ENCODE results near the gene MAPK7.
A peak's percentile ranks its signal among the peaks of the same experiment; 100 is the strongest.

The MAPK7 gene

DNA sequence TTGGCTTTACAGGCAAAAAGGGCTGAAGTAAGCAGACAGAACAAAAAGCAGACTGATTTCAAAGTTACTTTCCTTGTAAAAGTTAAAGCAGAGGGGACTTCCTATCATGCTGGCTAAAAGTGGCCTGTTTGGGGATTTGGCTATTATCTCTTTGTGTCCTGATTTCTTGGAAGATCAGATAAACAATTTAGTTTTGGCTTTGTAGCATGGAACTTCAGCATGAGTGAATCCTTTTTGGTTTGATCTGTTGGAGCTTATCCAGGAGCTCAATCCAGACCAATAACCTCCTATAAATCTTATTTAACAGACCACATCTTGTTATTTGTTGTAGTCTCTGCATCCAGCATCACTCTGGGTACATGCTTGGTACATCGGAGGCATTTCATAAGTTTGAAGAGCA is 23.9 kb downstream of the MAPK7 start:
- DNase-seq = no peak

DNA sequence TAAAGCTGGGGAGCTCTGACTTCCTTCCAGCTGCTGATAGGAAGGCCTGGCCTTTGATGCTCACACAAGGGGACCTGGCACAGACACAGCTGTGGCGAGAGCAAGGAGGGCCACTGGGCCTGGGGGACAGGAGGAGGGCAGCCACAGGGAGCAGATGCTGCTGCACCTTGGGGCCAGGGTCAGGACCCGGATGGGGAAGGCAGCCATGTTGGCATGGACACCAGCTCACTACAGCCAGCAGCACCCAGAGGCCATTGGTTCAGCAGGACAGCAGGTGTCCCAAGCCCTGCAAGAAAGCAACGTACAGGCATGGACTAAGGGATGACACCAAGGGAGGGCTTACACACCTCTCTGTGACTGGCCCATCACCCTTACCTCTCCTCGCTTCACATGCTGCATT is 24.7 kb downstream of the MAPK7 start:
- no peak for DNase-seq

DNA sequence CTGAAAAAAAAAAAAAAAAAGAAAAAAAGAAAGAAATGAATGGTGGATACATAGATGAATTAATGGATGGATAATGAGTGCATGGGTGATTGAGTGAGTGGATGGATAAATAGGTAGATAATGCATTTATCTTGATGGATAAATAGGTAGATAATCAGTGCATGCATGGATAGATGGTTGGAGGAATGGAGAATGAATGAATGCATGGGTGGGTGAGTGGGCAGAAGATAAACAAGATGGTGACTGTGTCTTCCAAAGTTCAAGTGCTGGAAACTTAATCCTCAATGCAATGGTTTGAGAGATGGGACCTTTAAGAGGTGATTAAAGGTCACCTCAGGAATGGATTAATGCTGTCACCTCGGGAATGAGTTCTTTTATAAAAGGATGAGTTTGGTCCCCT is 26.0 kb downstream of the MAPK7 start:
- no peak for DNase-seq

DNA sequence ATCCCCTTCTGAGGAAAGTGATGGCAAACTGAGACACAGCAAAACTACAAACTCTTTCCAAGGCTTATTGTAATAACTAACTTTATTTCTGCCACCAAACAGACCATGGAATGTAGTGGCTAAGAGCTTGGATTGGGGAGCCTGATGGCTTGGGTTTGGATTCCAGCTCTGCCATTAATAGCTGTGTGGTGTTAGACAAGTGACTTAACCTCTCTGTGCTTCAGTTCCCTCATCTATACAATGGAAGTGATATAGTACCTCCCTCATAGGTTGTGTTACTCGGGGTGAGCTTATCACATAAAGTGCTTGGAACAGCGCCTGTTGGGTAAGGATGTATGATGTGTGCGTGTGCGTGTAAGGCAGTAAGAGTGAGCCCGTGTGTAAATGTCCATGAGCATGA is 26.8 kb downstream of the MAPK7 start:
- no peak for DNase-seq

DNA sequence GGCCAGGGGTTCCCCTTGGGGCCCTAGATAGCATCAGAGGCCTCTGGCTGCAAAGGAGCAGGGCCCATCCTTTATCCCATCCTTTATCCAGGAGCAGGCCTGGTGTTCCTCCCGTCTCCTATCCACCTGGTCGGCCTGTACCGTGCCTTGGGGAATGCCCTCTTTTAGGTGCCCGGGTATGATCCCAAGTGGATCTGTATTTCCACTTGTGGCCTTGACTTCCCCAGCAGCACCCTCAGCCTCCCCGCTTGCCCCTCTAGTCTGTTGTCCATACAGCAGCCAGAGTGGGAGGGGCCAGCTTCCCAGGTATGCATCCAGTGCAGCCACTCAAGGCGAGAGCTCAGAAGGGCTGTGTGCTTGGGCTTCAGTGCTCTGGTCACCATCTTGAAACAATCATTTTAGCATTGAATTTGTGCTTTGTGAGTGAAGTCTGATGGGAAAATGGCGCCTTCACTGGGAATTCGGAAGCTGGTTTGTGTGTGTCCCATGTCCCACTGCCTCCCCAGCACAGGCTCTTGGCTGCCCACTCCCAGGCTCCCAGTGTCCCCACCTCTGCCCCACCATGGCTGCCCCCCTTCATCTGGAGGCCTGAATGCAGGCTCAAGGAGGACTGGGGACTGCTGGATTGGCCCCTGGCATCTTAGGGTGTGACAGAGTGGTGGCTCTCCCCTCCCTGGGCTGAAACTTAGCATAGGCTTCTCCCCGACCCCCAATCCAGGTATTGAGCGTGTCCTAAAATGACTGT is 29.5 kb downstream of the MAPK7 start:
- DNase-seq = no peak

DNA sequence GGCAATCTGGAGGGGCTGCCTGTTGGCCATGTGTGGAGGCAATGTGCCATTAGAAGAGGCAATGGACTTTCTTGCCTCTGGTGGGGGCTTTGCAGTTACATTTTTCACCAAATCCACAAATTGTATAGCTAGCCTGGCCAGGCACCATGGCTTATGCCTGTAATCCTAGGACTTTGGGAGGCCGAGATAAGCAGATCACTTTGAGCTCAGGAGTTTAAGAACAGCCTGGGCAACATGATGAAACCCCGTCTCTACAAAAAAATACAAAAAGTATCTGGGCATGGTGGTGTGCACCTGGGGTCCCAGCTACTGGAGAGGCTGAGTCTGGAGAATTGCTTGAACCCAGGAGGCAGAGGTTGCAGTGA is 30.0 kb downstream of the MAPK7 start:
- DNase-seq = no peak

DNA sequence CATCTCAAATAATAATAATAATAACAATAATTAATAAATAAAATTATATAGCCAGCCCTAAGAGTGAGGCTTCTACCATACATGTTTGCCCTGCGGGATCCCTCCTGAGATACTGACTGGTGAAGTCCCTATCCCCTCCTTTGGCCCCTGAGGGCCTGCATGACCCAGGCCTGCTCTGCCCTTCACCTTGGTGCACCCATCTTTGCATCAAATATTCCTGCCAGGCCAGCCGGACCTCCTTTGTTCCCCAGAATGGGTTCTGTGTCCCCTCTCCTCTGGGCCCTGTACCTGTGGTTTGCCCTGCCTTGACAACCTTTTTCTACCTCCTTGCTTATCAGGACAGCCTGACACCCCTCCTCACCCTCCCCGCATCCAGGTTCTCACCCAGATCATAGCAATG is 30.8 kb downstream of the MAPK7 start:
- no peak for DNase-seq

DNA sequence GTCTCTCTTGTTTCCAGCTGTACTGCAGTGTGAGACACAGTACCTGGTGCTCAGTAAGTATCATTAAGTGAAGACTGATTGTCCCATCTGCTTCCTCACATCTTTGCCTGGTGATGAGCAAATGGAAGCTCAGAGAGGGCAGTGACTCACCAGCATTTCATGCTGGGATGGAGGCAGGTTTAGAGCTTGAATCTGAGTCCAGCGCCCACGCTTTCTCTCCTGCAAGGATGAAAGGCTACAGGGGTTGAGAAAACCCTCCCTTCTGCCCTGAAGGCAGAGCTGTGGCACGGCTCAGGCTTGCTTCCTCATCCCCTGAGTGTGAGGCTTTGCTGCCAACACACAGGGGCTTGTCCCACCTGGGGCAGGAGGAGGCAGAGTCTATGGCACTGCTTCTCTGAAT is 31.2 kb downstream of the MAPK7 start:
- DNase-seq = no peak

DNA sequence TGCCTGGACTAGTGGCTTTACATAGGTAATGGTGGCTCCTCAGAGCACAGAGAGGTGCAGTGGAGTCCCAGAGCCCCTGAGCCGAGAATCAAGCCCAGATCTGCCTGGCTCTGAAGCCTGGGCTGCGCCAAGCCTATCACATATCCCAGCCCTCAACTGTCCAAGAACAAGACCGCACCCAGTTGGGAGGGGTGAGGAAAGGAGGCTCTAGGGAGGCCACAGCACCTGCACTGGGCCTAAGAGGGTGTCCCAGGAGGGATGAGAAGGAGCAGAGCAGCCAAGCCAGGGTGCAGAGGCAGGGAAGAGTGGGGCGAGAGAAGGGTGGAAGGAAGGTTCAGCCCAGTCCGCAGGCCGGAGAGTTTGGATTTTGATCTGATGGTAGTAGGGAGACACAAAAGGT is 31.8 kb downstream of the MAPK7 start:
- DNase-seq = no peak

DNA sequence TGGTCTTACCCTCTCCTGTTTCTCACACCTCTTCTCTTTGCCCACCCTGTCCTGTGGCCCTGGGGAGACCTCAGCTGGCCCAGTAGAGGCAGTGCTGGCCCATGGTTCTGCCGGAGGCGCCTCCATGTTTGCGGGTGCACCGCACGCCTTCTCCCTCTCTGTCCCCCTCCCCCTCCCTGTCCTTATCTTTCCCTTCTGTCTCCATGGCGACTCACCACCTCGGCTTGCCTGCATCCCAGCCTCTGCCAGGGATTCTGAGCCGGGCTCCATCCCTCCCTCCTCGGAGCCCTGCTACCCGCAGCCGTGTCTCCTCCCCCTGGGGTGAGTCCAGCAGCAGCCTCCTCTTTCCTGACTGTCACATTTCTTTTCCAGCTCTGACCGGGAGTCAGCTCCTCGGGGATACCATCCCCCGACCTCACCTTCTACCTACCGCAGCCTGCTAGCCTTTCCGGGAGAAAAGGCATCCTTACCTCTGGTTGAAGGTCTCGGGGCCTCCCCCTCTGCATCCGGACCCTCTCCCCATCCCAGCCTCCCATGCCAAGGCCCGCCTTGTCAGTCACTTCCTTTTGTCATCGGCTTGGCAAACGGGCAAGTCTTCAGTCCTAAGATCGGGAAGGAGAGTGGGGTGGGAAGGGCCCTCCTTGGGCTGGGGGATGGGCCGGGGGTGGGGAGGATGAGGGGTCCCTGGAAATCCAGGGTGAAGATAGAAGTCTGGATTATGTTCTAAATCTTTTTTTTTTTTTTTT is 32.8 kb downstream of the MAPK7 start, which contains the start of gene RNF112:
Gene RNF112, plus strand, starts transcription at position 358 of the 746 bp plus-strand sequence. Its CDS starts 177 bp downstream, at position 535.
- DNase-seq = no peak

DNA sequence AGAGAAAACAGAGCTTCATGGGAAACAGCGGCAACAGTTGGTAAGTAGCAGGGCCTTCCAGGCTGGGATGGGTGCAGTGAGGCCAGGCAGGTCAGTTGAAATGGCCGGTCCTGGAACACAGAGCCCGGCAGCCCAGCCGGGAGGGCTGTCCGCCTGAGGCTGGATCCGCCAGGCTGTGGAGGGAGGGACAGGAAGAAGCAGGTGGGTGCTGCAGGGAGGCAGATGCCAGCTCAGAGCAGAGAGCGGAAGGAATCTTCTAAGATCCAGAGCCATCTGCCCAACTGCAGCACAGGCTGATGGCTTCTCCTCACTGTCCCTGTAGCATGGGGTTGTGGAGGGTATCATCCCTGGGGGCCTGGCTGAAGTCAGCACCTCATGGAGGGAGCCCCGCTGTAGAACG is 33.3 kb downstream of the MAPK7 start:
- DNase-seq = no peak

DNA sequence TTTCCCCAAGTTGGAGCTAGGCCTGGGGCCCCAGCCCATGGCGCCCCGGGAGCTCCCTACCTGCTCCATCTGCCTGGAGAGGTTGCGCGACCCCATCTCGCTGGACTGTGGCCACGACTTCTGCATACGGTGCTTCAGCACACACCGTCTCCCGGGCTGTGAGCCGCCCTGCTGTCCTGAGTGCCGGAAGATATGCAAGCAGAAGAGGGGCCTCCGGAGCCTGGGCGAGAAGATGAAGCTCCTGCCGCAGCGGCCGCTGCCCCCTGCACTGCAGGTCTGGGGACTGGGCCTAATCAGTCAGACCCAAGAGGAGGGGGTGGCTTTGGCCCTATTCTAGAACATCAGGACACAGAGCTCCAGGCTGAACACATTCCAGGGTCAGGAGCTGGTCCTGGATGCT is 34.2 kb downstream of the MAPK7 start:
- no peak for DNase-seq

DNA sequence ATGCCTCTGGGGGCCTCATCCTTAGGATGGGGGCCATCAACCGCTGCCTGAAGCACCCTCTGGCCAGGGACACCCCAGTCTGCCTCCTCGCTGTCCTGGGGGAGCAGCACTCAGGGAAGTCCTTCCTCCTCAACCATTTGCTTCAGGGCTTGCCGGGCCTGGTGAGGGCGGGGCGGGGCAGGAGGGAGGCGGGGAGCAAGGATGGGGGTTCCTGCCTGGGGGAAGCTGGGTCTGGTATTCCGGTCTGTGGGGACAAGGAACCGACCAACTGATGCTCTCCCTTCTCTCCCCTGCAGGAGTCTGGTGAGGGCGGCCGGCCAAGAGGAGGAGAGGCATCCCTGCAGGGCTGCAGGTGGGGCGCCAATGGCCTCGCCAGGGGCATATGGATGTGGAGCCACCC is 34.7 kb downstream of the MAPK7 start:
- no peak for DNase-seq

DNA sequence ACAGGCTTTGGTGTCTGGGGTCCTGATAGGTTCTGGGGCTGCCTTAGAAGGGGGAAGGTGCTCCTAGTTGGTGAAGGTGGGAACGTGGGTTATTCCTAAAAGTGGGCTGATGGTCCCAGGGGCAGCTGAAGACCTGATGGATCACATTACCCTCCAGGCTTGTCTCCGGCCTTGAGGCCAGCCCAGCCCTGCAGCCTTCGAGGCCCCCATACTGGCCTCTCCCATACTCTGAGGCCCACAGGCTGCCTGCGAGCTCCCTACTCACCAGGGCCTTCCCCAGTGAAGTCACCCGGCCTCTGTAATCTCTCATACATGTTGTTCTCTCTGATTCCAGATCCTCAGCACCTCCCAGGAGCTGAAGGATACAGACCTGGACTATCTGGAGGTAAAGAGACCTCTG is 35.5 kb downstream of the MAPK7 start:
- DNase-seq = no peak

DNA sequence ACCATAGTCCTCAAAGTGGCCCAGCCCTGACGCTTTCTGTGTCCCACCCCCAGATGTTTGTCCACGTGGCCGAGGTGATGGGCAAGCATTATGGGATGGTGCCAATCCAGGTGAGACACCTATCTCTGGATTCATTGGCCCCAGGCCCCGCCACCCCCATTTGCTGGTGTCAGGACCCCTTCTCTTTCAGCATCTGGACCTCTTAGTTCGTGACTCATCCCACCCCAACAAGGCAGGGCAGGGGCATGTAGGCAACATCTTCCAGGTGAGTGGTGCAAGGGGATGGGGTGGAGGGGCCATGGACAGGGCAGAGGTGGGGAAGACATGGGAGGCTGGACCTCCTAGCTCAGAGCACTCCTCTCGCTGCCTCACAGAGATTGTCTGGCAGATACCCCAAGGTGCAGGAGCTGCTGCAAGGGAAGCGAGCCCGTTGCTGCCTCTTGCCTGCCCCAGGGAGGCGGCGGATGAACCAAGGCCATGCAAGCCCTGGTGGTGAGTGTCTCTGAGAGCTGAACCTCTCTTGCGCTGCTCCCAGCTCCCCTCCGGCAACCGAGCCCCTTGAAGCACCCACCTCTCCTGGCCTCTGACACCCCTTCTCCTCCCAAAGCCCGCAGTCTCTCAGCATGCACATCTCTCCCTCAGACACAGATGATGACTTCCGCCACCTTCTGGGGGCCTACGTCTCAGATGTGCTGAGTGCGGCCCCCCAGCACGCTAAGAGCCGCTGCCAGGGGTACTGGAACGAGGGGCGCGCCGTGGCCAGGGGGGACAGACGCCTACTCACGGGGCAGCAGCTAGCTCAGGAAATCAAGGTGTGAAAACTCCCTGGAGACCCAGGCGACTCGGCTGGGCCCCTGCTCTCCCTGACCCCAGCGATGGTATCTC is 36.3 kb downstream of the MAPK7 start:
- no peak for DNase-seq

DNA sequence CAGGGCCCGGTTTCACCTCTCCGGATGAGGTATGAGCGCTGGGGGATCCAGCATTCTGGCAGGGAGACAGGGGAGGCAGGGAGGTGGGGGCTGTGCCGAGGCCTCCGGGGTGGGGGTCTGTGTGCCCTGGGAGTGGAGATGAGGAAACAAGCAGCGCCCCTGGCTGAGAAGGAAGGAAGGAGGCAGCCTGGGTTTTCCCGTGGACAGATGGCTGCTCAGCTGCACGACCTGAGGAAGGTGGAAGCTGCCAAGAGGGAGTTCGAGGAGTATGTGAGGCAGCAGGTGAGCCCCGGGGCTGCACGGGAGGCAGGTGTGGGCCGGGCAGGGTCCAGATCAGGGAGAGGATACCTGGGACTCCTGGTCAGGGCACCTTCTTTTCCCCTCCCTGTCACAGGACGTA is 37.0 kb downstream of the MAPK7 start:
- DNase-seq = no peak

DNA sequence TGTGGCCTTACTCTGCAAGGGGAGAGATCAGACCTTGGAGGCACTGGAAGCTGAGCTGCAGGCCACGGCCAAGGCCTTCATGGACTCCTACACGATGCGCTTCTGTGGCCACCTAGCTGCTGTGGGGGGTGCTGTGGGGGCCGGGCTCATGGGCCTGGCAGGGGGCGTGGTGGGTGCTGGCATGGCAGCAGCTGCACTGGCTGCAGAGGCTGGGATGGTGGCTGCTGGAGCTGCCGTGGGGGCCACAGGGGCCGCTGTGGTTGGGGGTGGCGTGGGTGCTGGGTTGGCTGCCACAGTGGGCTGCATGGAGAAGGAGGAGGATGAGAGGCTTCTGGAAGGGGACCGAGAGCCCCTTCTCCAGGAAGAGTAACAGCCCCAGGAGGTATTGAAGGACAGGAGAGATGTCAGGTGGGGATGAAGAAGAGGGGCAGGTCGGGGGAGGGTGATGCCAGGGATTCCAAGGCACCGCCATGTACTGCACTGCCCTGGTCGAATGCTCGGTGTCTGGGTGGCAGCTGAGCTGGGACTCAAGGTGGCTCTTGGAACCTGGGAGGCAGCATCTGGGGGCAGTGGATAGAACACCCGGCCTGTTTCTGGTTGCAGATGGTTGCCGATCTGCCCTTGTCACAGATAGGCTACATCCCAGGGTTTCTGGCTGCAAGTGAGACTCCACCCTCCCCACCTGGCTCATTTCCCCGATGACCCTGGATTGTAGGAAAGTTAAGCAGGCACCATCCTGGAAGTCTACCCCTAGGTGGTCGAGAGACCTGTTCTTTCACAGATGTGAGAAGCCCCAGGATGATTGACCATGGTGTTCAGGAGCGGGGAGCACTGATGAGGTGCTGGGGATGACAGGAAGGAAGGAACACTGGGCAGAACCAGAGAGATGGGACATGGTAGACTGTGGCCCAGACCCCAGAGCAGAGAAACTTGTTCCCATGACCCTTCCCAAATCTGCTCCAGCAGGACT is 37.8 kb downstream of the MAPK7 start:
- DNase-seq = no peak

DNA sequence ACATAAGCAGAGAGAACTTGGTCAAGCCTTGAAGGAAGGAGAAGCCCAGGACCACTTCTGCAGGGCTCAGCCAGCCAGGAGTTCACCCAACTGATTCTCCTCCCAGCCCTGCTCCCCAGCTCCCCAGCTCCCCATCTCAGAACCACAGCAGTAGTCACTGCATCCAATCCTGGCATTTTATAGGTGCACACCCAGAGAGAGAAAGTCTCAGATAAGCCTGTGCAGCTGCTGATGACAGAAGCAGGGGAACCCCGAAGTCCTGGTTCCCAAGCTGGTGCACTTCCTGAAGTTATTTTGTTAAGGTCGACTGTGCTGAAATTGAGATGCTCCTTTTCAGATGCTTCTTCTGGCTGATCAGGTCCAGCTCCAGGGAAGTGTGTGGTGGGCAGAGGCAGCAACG is 39.3 kb downstream of the MAPK7 start:
- no peak for DNase-seq

DNA sequence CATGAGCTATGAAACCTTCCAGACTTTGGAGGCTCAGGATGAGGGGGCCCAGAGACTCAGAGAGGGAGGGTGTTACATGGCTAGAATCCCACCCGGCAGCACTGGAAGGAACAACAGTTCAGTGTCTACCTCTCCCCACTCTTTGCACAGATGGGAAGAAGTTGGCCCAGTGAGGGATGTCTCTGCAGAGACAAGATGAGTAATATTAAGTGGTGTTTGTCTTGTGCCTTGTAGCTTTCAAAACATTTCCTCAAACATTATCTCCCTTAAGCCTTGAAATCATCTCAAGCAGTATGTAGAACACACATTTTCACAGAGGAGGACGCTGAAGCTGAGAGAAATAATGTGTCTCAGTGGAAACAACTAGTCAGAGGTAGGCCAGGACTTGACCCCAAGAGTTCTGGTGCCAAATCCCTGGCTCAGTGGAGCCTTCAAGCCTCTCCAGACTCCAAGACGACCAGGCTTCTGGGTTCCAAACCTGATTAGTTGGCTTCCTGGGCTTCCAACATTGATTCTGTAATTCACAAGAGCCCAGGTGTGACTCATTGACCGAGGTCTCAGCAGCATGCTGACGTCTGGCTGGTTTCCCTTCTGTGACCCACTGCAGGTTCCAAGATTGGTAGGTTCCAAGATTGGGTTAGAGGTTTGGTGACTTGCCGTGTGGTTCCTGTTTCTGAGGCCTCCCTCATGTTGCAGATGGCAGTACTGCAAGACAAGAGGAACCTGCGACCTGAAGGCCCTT is 40.1 kb downstream of the MAPK7 start:
- DNase-seq = peak; percentile 33

DNA sequence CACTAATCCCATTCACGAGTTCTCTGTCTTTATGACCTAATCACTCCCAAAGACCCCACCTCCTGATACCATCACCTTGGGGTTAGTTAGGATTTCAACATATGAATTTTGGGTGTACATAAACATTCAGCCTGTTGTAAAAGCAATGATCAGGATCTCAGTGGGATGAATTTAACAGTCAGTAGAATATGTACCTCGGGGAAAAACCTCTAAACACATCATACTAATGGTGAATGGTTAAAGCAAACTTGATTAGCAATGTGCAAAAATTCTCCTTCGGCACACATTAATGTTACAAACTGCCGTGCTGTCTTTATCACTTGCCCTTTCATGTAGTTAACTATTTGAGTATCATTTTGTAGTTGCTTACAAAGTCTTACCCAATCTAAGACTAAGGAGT is 42.9 kb downstream of the MAPK7 start:
- DNase-seq = no peak

DNA sequence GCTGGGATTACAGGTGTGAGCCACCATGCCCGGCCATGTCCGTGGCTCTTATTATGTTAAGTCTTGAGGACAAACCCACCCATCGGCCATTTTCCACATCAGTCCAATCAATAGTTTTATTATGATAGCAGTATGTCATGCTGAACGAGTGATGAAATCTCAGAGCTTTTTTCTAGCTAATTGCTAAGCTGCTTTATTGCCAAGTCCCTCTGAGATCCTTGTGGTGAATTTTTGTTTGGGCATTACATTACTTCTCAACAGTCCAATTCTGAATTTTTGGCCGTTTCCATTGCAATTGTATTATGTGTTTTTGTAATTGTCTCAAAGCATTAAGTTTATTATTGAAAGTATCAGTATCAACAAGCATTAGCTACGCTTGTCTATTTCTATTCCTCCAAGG is 43.6 kb downstream of the MAPK7 start:
- no peak for DNase-seq

All from activated CD4-positive, alpha-beta T cell treated with anti-CD3 and anti-CD28 coated beads, Interleukin-10, Interleukin-2, amounts not matched to agents 100 ng/mL and 50 ng/mL, durations not matched to agents 16 hours and 8 hours (primary cell).